HepG2 (cell line): ENCODE data around the gene DHRS12. TPM values are rescaled to one million over a fixed set of nuclear protein-coding genes. Genes with fewer than 3 reads are reported as not detected.

ENCODE experiments used
- CREB1 ChIP-seq, 2 experiments: fragments of 450-650 bp in 1 of 2; IDR thresholded peaks; 2 replicates each; pipeline ENCODE4 v1.6.1; 2016 to 2017; ENCODE audit warnings: control low read depth in 1 of 2, mild to moderate bottlenecking in 1 of 2, missing compliant biosample characterization in 1 of 2, missing genetic modification characterization in 1 of 2
- CREM ChIP-seq, 2 experiments: sonication (generic) in 1 of 2; formaldehyde crosslinking in 1 of 2; IDR thresholded peaks; 2 replicates each; pipeline versions ENCODE4 v1.4.0 to v1.6.1; 2016 to 2020; ENCODE audit warnings: antibody characterized with exemption in 1 of 2, mild to moderate bottlenecking in 1 of 2, missing genetic modification reagents in 1 of 2
- FIP1L1 ChIP-seq: fragments of 200-400 bp; formaldehyde crosslinking; IDR thresholded peaks from 2 replicates; pipeline ENCODE4 v1.6.1; 2018; ENCODE audit warnings: low read depth, mild to moderate bottlenecking, low read length, moderate library complexity, borderline replicate concordance; ENCODE audit not compliant: insufficient read depth
- FOXA1 ChIP-seq, 2 experiments: fragments of 450-650 bp in 1 of 2; sonication (generic) in 1 of 2; formaldehyde crosslinking in 1 of 2; IDR thresholded peaks; 2 replicates each; pipeline versions ENCODE4 v1.4.0 to v1.6.1; 2016 to 2020; ENCODE audit warnings: missing genetic modification reagents in 1 of 2
- HNF4A ChIP-seq: sonication (generic); formaldehyde crosslinking; IDR thresholded peaks from 2 replicates; pipeline ENCODE4 v1.4.0; 2020; ENCODE audit warnings: missing genetic modification reagents
- KAT2B ChIP-seq: fragments of 150-350 bp; IDR thresholded peaks from 2 replicates; pipeline ENCODE4 v1.6.1; 2014; ENCODE audit warnings: low read depth, low read length, borderline replicate concordance
- MTA1 ChIP-seq: sonication (generic); formaldehyde crosslinking; IDR thresholded peaks from 2 replicates; pipeline ENCODE4 v1.4.0; 2020; ENCODE audit warnings: missing genetic modification reagents, mild to moderate bottlenecking, borderline replicate concordance
- PHF8 ChIP-seq: sonication (generic); formaldehyde crosslinking; IDR thresholded peaks from 2 replicates; pipeline ENCODE4 v1.5.0; 2020; ENCODE audit warnings: missing genetic modification reagents
- PLRG1 ChIP-seq: fragments of 450-650 bp; conservative IDR thresholded peaks from 2 replicates; pipeline ENCODE4 v1.6.1; 2016
- RBM22 ChIP-seq: fragments of 200-400 bp; formaldehyde crosslinking; optimal IDR thresholded peaks from 2 replicates; pipeline ENCODE3; 2017; ENCODE audit warnings: mild to moderate bottlenecking, low read length, moderate library complexity
- SAFB2 ChIP-seq: sonication (generic); formaldehyde crosslinking; IDR thresholded peaks from 2 replicates; pipeline ENCODE4 v1.5.1; 2020; ENCODE audit warnings: missing genetic modification reagents, low read depth, mild to moderate bottlenecking, borderline replicate concordance
- SP140L ChIP-seq: sonication (generic); formaldehyde crosslinking; IDR thresholded peaks from 2 replicates; pipeline ENCODE4 v1.4.0; 2020; ENCODE audit warnings: missing genetic modification reagents, borderline replicate concordance
- SRSF9 ChIP-seq: fragments of 200-400 bp; formaldehyde crosslinking; IDR thresholded peaks from 2 replicates; pipeline ENCODE4 v1.6.1; 2018; ENCODE audit warnings: borderline replicate concordance, mild to moderate bottlenecking, low read depth, low read length; ENCODE audit not compliant: insufficient read depth, poor library complexity, severe bottlenecking
- ZNF143 ChIP-seq: sonication (generic); formaldehyde crosslinking; IDR thresholded peaks from 2 replicates; pipeline ENCODE4 v1.4.0; 2020; ENCODE audit warnings: missing genetic modification reagents
- ZNF160 ChIP-seq: sonication (generic); formaldehyde crosslinking; IDR thresholded peaks from 2 replicates; pipeline ENCODE4 v1.8.0; 2022; ENCODE audit warnings: mild to moderate bottlenecking, inconsistent platforms, missing genetic modification reagents
- ZNF30 ChIP-seq: sonication (generic); formaldehyde crosslinking; IDR thresholded peaks from 2 replicates; pipeline ENCODE4 v1.5.0; 2020; ENCODE audit warnings: mild to moderate bottlenecking, missing genetic modification reagents
- ZNF557 ChIP-seq: sonication (generic); formaldehyde crosslinking; IDR thresholded peaks from 2 replicates; pipeline ENCODE4 v1.4.0; 2020; ENCODE audit warnings: missing genetic modification reagents
- ZNF766 ChIP-seq: sonication (generic); formaldehyde crosslinking; IDR thresholded peaks from 2 replicates; pipeline ENCODE4 v1.5.0; 2020; ENCODE audit warnings: missing genetic modification reagents, borderline replicate concordance
- polyA plus RNA-seq, 8 experiments: library from polyadenylated mRNA; depleted of rRNA in 3 of 8; stranded (reverse) in 7 of 8; unstranded in 1 of 8; fragments of >200 nt; fragmentation: Illumina TruSeq in 4 of 8; extraction: Trizol in 4 of 8; gene quantifications; 2 replicates each; pipeline versions ENCODE4 v1.2.1 to v1.2.3, GENCODE V29; 2011 to 2016; ENCODE audit warnings: low read depth in 4 of 8, missing spikeins in 1 of 8, mixed read lengths in 1 of 8; ENCODE audit not compliant: insufficient read depth in 1 of 8
- total RNA-seq, 5 experiments: library from RNA; depleted of rRNA; stranded (reverse); fragments of >200 nt; fragmentation: Illumina TruSeq; extraction: Trizol; gene quantifications; 2 replicates each; pipeline ENCODE4 v1.2.3, GENCODE V29; 2016; ENCODE audit warnings: low read depth in 1 of 5
- TF ChIP-seq, protein P1 (sequence below): sonication (generic); formaldehyde crosslinking; IDR thresholded peaks from 2 replicates; pipeline ENCODE4 v1.4.0; 2020; ENCODE audit warnings: missing genetic modification reagents, borderline replicate concordance
- TF ChIP-seq, protein P2 (sequence below): sonication (generic); formaldehyde crosslinking; IDR thresholded peaks from 2 replicates; pipeline ENCODE4 v1.8.1; 2023; ENCODE audit warnings: missing genetic modification reagents, mild to moderate bottlenecking, borderline replicate concordance
- TF ChIP-seq, protein P3 (sequence below): sonication (generic); formaldehyde crosslinking; IDR thresholded peaks from 2 replicates; pipeline ENCODE4 v1.4.0; 2020; ENCODE audit warnings: missing genetic modification reagents
- TF ChIP-seq, protein P4 (sequence below): sonication (generic); formaldehyde crosslinking; IDR thresholded peaks from 2 replicates; pipeline ENCODE4 v1.4.0; 2020; ENCODE audit warnings: mild to moderate bottlenecking, missing genetic modification reagents

Gene DHRS12
- total and polyA plus RNA-seq, 2 of the 13 experiments (the other 11 are each of a cell fraction or from before 2014, with no cell fraction given): 7.2 to 8.4 TPM

DNA sequence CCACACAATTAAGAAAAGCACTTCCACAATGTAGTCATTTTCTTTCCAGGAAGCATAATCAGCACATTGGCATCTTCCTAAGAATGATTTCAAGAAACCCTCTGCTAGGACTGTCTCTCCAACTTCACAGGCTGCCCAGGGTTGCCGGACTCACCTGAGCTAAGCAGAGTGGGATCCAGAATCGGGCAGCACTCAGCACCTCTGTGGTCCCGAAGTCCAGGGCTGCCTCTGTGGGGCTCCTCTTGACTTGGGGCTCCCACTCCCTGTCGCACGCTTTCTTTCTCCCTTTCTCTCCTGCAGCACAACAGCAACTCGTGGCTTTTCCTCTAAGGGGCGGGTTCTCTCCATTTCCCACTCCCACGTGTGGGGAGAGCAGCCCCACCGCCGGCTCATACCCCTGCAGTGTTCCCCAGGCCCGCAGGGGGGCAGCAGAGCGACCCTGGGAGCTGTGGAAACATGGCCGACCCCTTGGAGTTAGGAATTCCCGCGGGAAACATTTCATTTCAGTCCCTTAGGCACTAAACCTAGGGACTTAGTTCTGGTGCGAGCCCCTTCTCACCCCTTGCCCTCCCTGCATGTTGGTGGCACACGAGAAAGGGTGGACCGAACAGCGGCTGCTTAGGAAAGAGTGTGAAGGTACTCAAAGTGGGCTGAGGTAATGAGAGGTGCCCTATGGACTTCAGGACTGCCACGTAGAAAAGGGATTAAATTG is 41.1 kb upstream of the DHRS12 start, which contains the start of gene TMEM272 (continued):
- TF ChIP-seq, protein P1, sequence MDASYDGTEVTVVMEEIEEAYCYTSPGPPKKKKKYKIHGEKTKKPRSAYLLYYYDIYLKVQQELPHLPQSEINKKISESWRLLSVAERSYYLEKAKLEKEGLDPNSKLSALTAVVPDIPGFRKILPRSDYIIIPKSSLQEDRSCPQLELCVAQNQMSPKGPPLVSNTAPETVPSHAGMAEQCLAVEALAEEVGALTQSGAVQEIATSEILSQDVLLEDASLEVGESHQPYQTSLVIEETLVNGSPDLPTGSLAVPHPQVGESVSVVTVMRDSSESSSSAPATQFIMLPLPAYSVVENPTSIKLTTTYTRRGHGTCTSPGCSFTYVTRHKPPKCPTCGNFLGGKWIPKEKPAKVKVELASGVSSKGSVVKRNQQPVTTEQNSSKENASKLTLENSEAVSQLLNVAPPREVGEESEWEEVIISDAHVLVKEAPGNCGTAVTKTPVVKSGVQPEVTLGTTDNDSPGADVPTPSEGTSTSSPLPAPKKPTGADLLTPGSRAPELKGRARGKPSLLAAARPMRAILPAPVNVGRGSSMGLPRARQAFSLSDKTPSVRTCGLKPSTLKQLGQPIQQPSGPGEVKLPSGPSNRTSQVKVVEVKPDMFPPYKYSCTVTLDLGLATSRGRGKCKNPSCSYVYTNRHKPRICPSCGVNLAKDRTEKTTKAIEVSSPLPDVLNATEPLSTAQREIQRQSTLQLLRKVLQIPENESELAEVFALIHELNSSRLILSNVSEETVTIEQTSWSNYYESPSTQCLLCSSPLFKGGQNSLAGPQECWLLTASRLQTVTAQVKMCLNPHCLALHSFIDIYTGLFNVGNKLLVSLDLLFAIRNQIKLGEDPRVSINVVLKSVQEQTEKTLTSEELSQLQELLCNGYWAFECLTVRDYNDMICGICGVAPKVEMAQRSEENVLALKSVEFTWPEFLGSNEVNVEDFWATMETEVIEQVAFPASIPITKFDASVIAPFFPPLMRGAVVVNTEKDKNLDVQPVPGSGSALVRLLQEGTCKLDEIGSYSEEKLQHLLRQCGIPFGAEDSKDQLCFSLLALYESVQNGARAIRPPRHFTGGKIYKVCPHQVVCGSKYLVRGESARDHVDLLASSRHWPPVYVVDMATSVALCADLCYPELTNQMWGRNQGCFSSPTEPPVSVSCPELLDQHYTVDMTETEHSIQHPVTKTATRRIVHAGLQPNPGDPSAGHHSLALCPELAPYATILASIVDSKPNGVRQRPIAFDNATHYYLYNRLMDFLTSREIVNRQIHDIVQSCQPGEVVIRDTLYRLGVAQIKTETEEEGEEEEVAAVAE: no peak
- TF ChIP-seq SAFB2 (CRISPR knock-in tag) (no peak), ZNF766 (CRISPR knock-in tag) (no peak), PHF8 (CRISPR knock-in tag) (peak; percentile 59; the same call in 1 of the 2 replicates), FOXA1 (IDR thresholded peaks at IDR 0.05) (no peak), FOXA1 (CRISPR knock-in tag; IDR thresholded peaks at IDR 0.05) (no peak), SP140L (CRISPR knock-in tag) (no peak), CREM (IDR thresholded peaks at IDR 0.05) (no peak), CREM (CRISPR knock-in tag; IDR thresholded peaks at IDR 0.05) (no peak), ZNF160 (CRISPR knock-in tag) (no peak), KAT2B (no peak), HNF4A (peak; percentile 37; the same call in 1 of the 2 replicates), FIP1L1 (no peak), ZNF30 (no peak), SRSF9 (no peak), MTA1 (CRISPR knock-in tag) (no peak), ZNF557 (CRISPR knock-in tag) (no peak), RBM22 (no peak), CREB1 (IDR thresholded peaks at IDR 0.05) (no peak), CREB1 (CRISPR knock-in tag; IDR thresholded peaks at IDR 0.05) (no peak), ZNF143 (no peak), PLRG1 (no peak)
- TF ChIP-seq, protein P2, sequence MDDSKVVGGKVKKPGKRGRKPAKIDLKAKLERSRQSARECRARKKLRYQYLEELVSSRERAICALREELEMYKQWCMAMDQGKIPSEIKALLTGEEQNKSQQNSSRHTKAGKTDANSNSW (CRISPR knock-in tag): no peak
- TF ChIP-seq, protein P3, sequence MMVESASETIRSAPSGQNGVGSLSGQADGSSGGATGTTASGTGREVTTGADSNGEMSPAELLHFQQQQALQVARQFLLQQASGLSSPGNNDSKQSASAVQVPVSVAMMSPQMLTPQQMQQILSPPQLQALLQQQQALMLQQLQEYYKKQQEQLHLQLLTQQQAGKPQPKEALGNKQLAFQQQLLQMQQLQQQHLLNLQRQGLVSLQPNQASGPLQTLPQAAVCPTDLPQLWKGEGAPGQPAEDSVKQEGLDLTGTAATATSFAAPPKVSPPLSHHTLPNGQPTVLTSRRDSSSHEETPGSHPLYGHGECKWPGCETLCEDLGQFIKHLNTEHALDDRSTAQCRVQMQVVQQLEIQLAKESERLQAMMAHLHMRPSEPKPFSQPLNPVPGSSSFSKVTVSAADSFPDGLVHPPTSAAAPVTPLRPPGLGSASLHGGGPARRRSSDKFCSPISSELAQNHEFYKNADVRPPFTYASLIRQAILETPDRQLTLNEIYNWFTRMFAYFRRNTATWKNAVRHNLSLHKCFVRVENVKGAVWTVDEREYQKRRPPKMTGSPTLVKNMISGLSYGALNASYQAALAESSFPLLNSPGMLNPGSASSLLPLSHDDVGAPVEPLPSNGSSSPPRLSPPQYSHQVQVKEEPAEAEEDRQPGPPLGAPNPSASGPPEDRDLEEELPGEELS: no peak
- TF ChIP-seq, protein P4, sequence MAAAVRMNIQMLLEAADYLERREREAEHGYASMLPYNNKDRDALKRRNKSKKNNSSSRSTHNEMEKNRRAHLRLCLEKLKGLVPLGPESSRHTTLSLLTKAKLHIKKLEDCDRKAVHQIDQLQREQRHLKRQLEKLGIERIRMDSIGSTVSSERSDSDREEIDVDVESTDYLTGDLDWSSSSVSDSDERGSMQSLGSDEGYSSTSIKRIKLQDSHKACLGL (CRISPR knock-in tag): no peak
